GM12878 (cell line): ENCODE results near the gene RAPGEF6. TPM values are rescaled to one million over a fixed set of nuclear protein-coding genes. Genes with fewer than 3 reads are reported as not detected.

Experiments used
- BMI1 ChIP-seq: fragments of 450-650 bp; IDR thresholded peaks from 2 replicates; pipeline ENCODE4 v1.6.1; 2016; ENCODE audit warnings: mild to moderate bottlenecking, moderate library complexity, borderline replicate concordance
- CBX3 ChIP-seq: fragments of 200-600 bp; sonication (generic); IDR thresholded peaks from 2 replicates; pipeline ENCODE4 v1.6.1; 2016; ENCODE audit warnings: low read depth, borderline replicate concordance
- DPF2 ChIP-seq: fragments of 450-650 bp; IDR thresholded peaks from 2 replicates; pipeline ENCODE4 v1.6.1; 2017; ENCODE audit warnings: mild to moderate bottlenecking
- PAX5 ChIP-seq: IDR thresholded peaks from 2 replicates; pipeline ENCODE4 v1.6.1; 2011; ENCODE audit warnings: low read depth, low read length, borderline replicate concordance
- POLR2A ChIP-seq: IDR thresholded peaks from 2 replicates; pipeline ENCODE4 v1.6.1; 2011; ENCODE audit warnings: low read depth, mild to moderate bottlenecking, low read length
- RAD21 ChIP-seq: IDR thresholded peaks from 2 replicates; pipeline ENCODE4 v1.6.1; 2011; ENCODE audit warnings: mild to moderate bottlenecking, low read depth, low read length, moderate library complexity; ENCODE audit not compliant: insufficient read depth
- RB1 ChIP-seq: fragments of 450-650 bp; formaldehyde crosslinking; IDR thresholded peaks from 2 replicates; pipeline ENCODE4 v1.6.1; 2017; ENCODE audit warnings: mild to moderate bottlenecking, borderline replicate concordance
- SMARCA5 ChIP-seq: fragments of 450-650 bp; IDR thresholded peaks from 2 replicates; pipeline ENCODE4 v1.6.1; 2017; ENCODE audit warnings: mild to moderate bottlenecking
- SUPT20H ChIP-seq: IDR thresholded peaks from 2 replicates; pipeline ENCODE4 v1.6.1; 2011; ENCODE audit warnings: low read depth, mild to moderate bottlenecking, low read length, moderate library complexity, borderline replicate concordance; ENCODE audit not compliant: control insufficient read depth
- WRNIP1 ChIP-seq: IDR thresholded peaks from 2 replicates; pipeline ENCODE4 v1.6.1; 2011; ENCODE audit warnings: low read depth, low read length, improper control_type of control experiment, borderline replicate concordance
- ZNF217 ChIP-seq: fragments of 450-650 bp; IDR thresholded peaks from 2 replicates; pipeline ENCODE4 v1.6.1; 2017; ENCODE audit warnings: antibody characterized with exemption, mild to moderate bottlenecking
- ZNF384 ChIP-seq: IDR thresholded peaks from 2 replicates; pipeline ENCODE4 v1.6.1; 2012; ENCODE audit warnings: low read depth, mild to moderate bottlenecking, low read length, improper control_type of control experiment, borderline replicate concordance
- polyA plus RNA-seq, 11 experiments: library from polyadenylated mRNA; depleted of rRNA in 4 of 11; unstranded in 6 of 11; stranded (reverse) in 5 of 11; fragments of >200 nt; fragmentation: Nextera tagmentation in 4 of 11; fragmentation: Illumina TruSeq in 1 of 11; extraction: Ambion mirVana in 4 of 11; extraction: Trizol in 1 of 11; gene quantifications; 1 replicate in 1 of 11; 2 replicates in 10 of 11; pipeline versions ENCODE4 v1.2.1 to v1.2.3, GENCODE V29; 2011 to 2016; ENCODE audit warnings: inconsistent platforms in 2 of 11, missing spikeins in 2 of 11, low read depth in 1 of 11
- total RNA-seq, 4 experiments: library from RNA; depleted of rRNA in 3 of 4; stranded (reverse); fragments of >200 nt in 3 of 4; fragmentation: Illumina TruSeq in 1 of 4; extraction: Trizol in 1 of 4; gene quantifications; 2 replicates each; pipeline versions ENCODE4 v1.2.1 to v1.2.3, GENCODE V29; 2013 to 2021
- TF ChIP-seq, protein P1 (sequence below): IDR thresholded peaks from 2 replicates; pipeline ENCODE4 v1.6.1; 2012; ENCODE audit warnings: mild to moderate bottlenecking, low read depth, low read length
- TF ChIP-seq, protein P2 (sequence below): fragments of 450-650 bp; IDR thresholded peaks from 2 replicates; pipeline ENCODE4 v1.6.1; 2017; ENCODE audit warnings: mild to moderate bottlenecking, low read depth, inconsistent platforms; ENCODE audit not compliant: poor library complexity, severe bottlenecking
- TF ChIP-seq, protein P3 (sequence below), 3 experiments: IDR thresholded peaks in 2 of 3; conservative IDR thresholded peaks in 1 of 3; 2 replicates each; pipeline ENCODE4 v1.5.1; 2011; ENCODE audit warnings: low read depth in 3 of 3, low read length in 3 of 3, mild to moderate bottlenecking in 3 of 3, control low read depth in 2 of 3, moderate library complexity in 2 of 3, inconsistent platforms in 1 of 3, mixed read lengths in 1 of 3; ENCODE audit not compliant: control insufficient read depth in 2 of 3, insufficient read depth in 1 of 3; ENCODE audit errors: extremely low read depth in 1 of 3
- TF ChIP-seq, protein P4 (sequence below): fragments of 150-350 bp; IDR thresholded peaks from 2 replicates; pipeline ENCODE4 v1.6.1; 2016; ENCODE audit warnings: low read depth, low read length

RAPGEF6 gene
- total and polyA plus RNA-seq, 10 of the 15 experiments (the other 5 are each of a cell fraction or from before 2014, with no cell fraction given): 2.9 to 24.0 (median 14.2) TPM

DNA sequence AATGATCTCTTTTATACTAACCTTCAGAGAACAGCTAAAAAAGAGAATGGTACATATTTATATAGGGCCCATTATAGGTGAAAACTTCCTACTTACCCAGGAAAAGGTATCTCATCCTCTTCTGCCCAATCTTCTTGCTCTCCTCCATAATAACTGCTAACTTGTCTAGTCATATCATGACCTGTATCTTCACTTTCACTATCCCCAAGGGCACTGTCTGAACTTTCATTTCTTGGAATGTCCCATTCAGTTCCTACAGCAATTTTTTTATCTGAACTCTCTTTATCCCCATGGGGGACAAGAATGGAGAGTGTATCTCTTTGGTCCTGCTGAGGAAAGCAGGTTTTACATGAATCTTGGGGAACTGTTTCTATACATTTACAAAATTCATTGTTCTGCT lies 36.4 kb upstream of the RAPGEF6 start (continued):
- TF ChIP-seq, protein P1, sequence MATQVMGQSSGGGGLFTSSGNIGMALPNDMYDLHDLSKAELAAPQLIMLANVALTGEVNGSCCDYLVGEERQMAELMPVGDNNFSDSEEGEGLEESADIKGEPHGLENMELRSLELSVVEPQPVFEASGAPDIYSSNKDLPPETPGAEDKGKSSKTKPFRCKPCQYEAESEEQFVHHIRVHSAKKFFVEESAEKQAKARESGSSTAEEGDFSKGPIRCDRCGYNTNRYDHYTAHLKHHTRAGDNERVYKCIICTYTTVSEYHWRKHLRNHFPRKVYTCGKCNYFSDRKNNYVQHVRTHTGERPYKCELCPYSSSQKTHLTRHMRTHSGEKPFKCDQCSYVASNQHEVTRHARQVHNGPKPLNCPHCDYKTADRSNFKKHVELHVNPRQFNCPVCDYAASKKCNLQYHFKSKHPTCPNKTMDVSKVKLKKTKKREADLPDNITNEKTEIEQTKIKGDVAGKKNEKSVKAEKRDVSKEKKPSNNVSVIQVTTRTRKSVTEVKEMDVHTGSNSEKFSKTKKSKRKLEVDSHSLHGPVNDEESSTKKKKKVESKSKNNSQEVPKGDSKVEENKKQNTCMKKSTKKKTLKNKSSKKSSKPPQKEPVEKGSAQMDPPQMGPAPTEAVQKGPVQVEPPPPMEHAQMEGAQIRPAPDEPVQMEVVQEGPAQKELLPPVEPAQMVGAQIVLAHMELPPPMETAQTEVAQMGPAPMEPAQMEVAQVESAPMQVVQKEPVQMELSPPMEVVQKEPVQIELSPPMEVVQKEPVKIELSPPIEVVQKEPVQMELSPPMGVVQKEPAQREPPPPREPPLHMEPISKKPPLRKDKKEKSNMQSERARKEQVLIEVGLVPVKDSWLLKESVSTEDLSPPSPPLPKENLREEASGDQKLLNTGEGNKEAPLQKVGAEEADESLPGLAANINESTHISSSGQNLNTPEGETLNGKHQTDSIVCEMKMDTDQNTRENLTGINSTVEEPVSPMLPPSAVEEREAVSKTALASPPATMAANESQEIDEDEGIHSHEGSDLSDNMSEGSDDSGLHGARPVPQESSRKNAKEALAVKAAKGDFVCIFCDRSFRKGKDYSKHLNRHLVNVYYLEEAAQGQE: no peak
- TF ChIP-seq ZNF217 (no peak), DPF2 (no peak), RB1 (no peak), BMI1 (no peak), PAX5 (no peak), SUPT20H (no peak), WRNIP1 (no peak), CBX3 (no peak), RAD21 (0 out of 2 replicates have a peak, but pooled peaks have one; percentile 11), POLR2A (no peak), SMARCA5 (no peak), ZNF384 (no peak)
- TF ChIP-seq, protein P2, sequence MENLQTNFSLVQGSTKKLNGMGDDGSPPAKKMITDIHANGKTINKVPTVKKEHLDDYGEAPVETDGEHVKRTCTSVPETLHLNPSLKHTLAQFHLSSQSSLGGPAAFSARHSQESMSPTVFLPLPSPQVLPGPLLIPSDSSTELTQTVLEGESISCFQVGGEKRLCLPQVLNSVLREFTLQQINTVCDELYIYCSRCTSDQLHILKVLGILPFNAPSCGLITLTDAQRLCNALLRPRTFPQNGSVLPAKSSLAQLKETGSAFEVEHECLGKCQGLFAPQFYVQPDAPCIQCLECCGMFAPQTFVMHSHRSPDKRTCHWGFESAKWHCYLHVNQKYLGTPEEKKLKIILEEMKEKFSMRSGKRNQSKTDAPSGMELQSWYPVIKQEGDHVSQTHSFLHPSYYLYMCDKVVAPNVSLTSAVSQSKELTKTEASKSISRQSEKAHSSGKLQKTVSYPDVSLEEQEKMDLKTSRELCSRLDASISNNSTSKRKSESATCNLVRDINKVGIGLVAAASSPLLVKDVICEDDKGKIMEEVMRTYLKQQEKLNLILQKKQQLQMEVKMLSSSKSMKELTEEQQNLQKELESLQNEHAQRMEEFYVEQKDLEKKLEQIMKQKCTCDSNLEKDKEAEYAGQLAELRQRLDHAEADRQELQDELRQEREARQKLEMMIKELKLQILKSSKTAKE: no peak
- TF ChIP-seq, protein P3, sequence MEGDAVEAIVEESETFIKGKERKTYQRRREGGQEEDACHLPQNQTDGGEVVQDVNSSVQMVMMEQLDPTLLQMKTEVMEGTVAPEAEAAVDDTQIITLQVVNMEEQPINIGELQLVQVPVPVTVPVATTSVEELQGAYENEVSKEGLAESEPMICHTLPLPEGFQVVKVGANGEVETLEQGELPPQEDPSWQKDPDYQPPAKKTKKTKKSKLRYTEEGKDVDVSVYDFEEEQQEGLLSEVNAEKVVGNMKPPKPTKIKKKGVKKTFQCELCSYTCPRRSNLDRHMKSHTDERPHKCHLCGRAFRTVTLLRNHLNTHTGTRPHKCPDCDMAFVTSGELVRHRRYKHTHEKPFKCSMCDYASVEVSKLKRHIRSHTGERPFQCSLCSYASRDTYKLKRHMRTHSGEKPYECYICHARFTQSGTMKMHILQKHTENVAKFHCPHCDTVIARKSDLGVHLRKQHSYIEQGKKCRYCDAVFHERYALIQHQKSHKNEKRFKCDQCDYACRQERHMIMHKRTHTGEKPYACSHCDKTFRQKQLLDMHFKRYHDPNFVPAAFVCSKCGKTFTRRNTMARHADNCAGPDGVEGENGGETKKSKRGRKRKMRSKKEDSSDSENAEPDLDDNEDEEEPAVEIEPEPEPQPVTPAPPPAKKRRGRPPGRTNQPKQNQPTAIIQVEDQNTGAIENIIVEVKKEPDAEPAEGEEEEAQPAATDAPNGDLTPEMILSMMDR (IDR thresholded peaks at IDR 0.05 in 2 of 3, conservative IDR thresholded peaks at IDR 0.05 in 1 of 3; ENCODE audit: control insufficient read depth in 2 of 3, extremely low read depth in 1 of 3, insufficient read depth in 1 of 3, low read depth in 3 of 3, low read length in 3 of 3): no peak
- TF ChIP-seq, protein P4, sequence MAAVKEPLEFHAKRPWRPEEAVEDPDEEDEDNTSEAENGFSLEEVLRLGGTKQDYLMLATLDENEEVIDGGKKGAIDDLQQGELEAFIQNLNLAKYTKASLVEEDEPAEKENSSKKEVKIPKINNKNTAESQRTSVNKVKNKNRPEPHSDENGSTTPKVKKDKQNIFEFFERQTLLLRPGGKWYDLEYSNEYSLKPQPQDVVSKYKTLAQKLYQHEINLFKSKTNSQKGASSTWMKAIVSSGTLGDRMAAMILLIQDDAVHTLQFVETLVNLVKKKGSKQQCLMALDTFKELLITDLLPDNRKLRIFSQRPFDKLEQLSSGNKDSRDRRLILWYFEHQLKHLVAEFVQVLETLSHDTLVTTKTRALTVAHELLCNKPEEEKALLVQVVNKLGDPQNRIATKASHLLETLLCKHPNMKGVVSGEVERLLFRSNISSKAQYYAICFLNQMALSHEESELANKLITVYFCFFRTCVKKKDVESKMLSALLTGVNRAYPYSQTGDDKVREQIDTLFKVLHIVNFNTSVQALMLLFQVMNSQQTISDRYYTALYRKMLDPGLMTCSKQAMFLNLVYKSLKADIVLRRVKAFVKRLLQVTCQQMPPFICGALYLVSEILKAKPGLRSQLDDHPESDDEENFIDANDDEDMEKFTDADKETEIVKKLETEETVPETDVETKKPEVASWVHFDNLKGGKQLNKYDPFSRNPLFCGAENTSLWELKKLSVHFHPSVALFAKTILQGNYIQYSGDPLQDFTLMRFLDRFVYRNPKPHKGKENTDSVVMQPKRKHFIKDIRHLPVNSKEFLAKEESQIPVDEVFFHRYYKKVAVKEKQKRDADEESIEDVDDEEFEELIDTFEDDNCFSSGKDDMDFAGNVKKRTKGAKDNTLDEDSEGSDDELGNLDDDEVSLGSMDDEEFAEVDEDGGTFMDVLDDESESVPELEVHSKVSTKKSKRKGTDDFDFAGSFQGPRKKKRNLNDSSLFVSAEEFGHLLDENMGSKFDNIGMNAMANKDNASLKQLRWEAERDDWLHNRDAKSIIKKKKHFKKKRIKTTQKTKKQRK: no peak
